ENCODE data around the gene BRINP3.

Gene BRINP3

DNA sequence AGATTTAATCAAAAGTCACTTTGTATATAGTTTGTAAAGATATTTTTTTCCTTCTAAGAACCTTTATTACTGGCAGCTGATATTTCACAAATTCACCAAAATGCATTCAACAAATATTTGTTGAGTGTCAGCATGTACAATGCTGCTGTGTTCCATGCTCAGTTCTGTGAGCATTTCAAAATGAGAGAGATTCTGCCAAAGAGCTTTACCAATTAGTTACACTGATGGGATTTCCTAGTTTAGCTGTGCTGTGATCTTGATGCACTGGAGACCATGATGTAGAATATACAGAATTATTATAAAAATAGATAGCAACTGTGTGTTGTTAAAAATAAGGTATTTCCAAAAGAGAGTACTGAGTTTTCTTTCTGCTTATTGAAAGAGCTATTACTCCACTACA, 225.6 kb downstream of the BRINP3 start:
- H3K4me2 ChIP-seq (ENCODE audit: low read length): no peak overlapping the region
- H3K4me3 ChIP-seq (ENCODE audit: low read depth, low read length, poor library complexity, severe bottlenecking): no peak overlapping the region
- H3K4me1 ChIP-seq (ENCODE audit: insufficient read depth, low read length, severe bottlenecking): no peaks in the 10 kb centered on the region
- no peaks in the 10 kb centered on the region for H3K9me3 ChIP-seq (ENCODE audit: low read length)
- H3K9ac ChIP-seq (ENCODE audit: low read length): no peak overlapping the region
- H3K27ac ChIP-seq (ENCODE audit: low read depth, low read length, poor library complexity, severe bottlenecking): no peak overlapping the region
- H3K36me3 ChIP-seq (ENCODE audit: insufficient read depth, low read length): no peaks in the 10 kb centered on the region
- no peaks in the 10 kb centered on the region for H3K9me2 ChIP-seq (ENCODE audit: low read depth, low read length)
- H3K27me3 ChIP-seq (ENCODE audit: insufficient read depth, low read length): no peaks in the 10 kb centered on the region
- H3K79me2 ChIP-seq (ENCODE audit: insufficient read depth, low read length): no peaks in the 10 kb centered on the region
- TF ChIP-seq EZH2 (IDR thresholded peaks at IDR 0.05; ENCODE audit: borderline replicate concordance, low read length) (no peak), CTCF (IDR thresholded peaks at IDR 0.05; ENCODE audit: low read length) (no peak)
- no peaks in the 10 kb centered on the region for H3F3A ChIP-seq (ENCODE audit: insufficient read depth, low read length)
- no peaks in the 10 kb centered on the region for H4K20me1 ChIP-seq (ENCODE audit: insufficient read depth, low read length)
- no peak overlapping the region for H2AFZ ChIP-seq (ENCODE audit: low read length)

GRCh38 chr1:190250368-190250767, 227.3 kb downstream of the BRINP3 start:
- Histone ChIP-seq H3K9me2 (ENCODE audit: low read depth, low read length) (no peaks in the 10 kb centered on the region), H3K4me1 (ENCODE audit: insufficient read depth, low read length, severe bottlenecking) (no peaks in the 10 kb centered on the region), H3K79me2 (ENCODE audit: insufficient read depth, low read length) (no peaks in the 10 kb centered on the region), H3K36me3 (ENCODE audit: insufficient read depth, low read length) (no peaks in the 10 kb centered on the region), H3F3A (ENCODE audit: insufficient read depth, low read length) (no peaks in the 10 kb centered on the region), H3K4me2 (ENCODE audit: low read length) (no peak overlapping the region), H3K27me3 (ENCODE audit: insufficient read depth, low read length) (no peaks in the 10 kb centered on the region), H3K9ac (ENCODE audit: low read length) (no peak overlapping the region), H3K9me3 (ENCODE audit: low read length) (no peaks in the 10 kb centered on the region), H2AFZ (ENCODE audit: low read length) (no peak overlapping the region), H3K4me3 (ENCODE audit: low read depth, low read length, poor library complexity, severe bottlenecking) (no peak overlapping the region), H3K27ac (ENCODE audit: low read depth, low read length, poor library complexity, severe bottlenecking) (no peak overlapping the region), H4K20me1 (ENCODE audit: insufficient read depth, low read length) (no peaks in the 10 kb centered on the region)
- no peak for TF ChIP-seq CTCF (IDR thresholded peaks at IDR 0.05; ENCODE audit: low read length)
- no peak for TF ChIP-seq EZH2 (IDR thresholded peaks at IDR 0.05; ENCODE audit: borderline replicate concordance, low read length)

DNA sequence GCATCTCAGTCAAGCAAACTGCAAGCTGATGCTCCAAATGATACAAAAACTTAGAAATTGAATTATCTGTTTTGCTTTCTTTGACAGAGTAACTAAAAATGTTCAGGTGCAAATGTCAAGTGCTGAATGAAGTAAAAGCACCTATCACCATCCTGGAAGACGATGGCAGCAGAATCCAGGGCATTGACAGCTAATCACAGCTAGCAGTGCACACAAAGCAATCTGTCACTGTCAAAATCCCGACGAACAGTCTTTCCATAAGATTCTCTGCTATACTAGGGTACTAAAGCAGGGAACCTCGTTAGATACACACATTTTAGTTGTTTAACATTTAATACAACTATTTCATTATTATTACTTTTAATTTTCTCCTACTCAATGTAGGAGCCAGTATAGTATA, 233.3 kb downstream of the BRINP3 start:
- TF ChIP-seq EZH2 (IDR thresholded peaks at IDR 0.05; ENCODE audit: borderline replicate concordance, low read length): no peak
- TF ChIP-seq CTCF (IDR thresholded peaks at IDR 0.05; ENCODE audit: low read length): no peak
- Histone ChIP-seq H3F3A (ENCODE audit: insufficient read depth, low read length) (no peaks in the 10 kb centered on the region), H3K4me2 (ENCODE audit: low read length) (no peak overlapping the region), H3K9me2 (ENCODE audit: low read depth, low read length) (no peaks in the 10 kb centered on the region), H3K4me3 (ENCODE audit: low read depth, low read length, poor library complexity, severe bottlenecking) (no peak overlapping the region), H3K9ac (ENCODE audit: low read length) (no peak overlapping the region), H3K9me3 (ENCODE audit: low read length) (no peaks in the 10 kb centered on the region), H3K79me2 (ENCODE audit: insufficient read depth, low read length) (no peaks in the 10 kb centered on the region), H3K36me3 (ENCODE audit: insufficient read depth, low read length) (no peaks in the 10 kb centered on the region), H2AFZ (ENCODE audit: low read length) (no peak overlapping the region), H3K4me1 (ENCODE audit: insufficient read depth, low read length, severe bottlenecking) (no peaks in the 10 kb centered on the region), H3K27me3 (ENCODE audit: insufficient read depth, low read length) (no peaks in the 10 kb centered on the region), H4K20me1 (ENCODE audit: insufficient read depth, low read length) (no peaks in the 10 kb centered on the region), H3K27ac (ENCODE audit: low read depth, low read length, poor library complexity, severe bottlenecking) (no peak overlapping the region)
